ENCODE measurements around the gene BSN.
"Not testable (repeated sequence)": the region's sequence is repeated elsewhere in the genome, so short reads cannot be mapped to it uniquely, and the experiment has no call there.

DNA sequence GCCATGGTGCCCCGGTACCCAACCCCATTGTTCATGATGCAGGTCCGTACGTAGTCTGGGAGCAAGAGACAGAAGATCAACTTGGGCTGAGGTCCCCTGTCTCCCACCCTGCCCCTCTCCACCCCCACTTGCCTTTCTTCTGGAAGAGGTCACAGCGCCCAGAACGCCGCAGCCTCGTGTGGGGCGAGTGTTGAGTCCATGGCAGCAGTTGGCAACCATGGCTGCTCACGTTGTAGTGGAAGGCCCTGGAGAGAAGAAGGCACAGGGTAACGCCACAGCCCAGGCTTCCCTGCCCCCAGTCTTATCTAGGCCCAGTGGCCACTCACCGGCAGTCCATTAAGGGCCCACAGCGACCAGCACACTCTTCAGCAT is 133.1 kb downstream of the BSN start:
- TF ChIP-seq, protein P1, sequence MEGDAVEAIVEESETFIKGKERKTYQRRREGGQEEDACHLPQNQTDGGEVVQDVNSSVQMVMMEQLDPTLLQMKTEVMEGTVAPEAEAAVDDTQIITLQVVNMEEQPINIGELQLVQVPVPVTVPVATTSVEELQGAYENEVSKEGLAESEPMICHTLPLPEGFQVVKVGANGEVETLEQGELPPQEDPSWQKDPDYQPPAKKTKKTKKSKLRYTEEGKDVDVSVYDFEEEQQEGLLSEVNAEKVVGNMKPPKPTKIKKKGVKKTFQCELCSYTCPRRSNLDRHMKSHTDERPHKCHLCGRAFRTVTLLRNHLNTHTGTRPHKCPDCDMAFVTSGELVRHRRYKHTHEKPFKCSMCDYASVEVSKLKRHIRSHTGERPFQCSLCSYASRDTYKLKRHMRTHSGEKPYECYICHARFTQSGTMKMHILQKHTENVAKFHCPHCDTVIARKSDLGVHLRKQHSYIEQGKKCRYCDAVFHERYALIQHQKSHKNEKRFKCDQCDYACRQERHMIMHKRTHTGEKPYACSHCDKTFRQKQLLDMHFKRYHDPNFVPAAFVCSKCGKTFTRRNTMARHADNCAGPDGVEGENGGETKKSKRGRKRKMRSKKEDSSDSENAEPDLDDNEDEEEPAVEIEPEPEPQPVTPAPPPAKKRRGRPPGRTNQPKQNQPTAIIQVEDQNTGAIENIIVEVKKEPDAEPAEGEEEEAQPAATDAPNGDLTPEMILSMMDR (IDR thresholded peaks at IDR 0.05), result not testable (repeated sequence)
- TF ChIP-seq POLR2AphosphoS5 (IDR thresholded peaks at IDR 0.05), result not testable (repeated sequence)
